MG63 (cell line): Measurements from ENCODE around the gene DCLK3. TPM values are rescaled to one million over a fixed set of nuclear protein-coding genes. Genes with fewer than 3 reads are reported as not detected.
A peak's percentile ranks its signal among the peaks of the same experiment; 100 is the strongest.

Experiments
- DNase-seq: peaks from one replicate; pipeline ENCODE4 v3.0.0-alpha.2; 2020
- H3K27me3 ChIP-seq: fragments of 250-450 bp; sonication (Bioruptor Pico); 2 replicates; pipeline ENCODE4 v1.5.1; 2020; ENCODE audit warnings: mild to moderate bottlenecking, moderate library complexity
- H3K36me3 ChIP-seq: fragments of 250-450 bp; sonication (Bioruptor Pico); 2 replicates; pipeline ENCODE4 v1.5.1; 2020; ENCODE audit warnings: mild to moderate bottlenecking, moderate library complexity
- H3K4me3 ChIP-seq: fragments of 250-450 bp; sonication (Bioruptor Pico); 2 replicates; pipeline ENCODE4 v1.5.1; 2020; ENCODE audit warnings: mild to moderate bottlenecking, moderate library complexity
- H3K9me3 ChIP-seq: fragments of 250-450 bp; sonication (Bioruptor Pico); 2 replicates; pipeline ENCODE4 v1.5.1; 2020; ENCODE audit warnings: mild to moderate bottlenecking, moderate library complexity
- total RNA-seq: library from RNA; depleted of rRNA; stranded (reverse); fragments of >200 nt; shearing (Covaris generic); gene quantifications from 2 replicates; pipeline ENCODE4 v1.2.3, GENCODE V29; 2014; ENCODE audit warnings: low replicate concordance

Gene DCLK3
- total RNA-seq, 1 experiment from 2014 or later = not detected

DNA sequence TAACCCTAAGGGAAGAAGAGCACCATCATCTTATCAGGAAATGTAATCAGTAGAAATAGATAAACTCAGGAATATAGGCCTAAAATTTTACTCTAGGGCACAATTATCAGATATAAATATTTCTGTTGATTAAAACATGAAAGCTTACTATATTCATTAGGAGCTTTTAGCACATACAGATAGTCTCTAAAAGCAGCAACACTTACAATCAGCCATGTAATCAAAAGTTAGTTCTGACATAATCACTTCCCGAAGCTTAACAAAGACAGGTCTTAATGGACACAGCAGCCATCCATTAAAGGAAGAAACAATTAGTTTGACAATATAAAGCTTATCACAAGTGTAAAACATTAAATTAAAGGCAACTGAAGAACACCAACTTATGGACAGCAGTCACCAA is 30.6 kb downstream of the DCLK3 start:
- DNase-seq = no peak
- no peaks in the 10 kb centered on the region for H3K36me3 ChIP-seq
- no peaks in the 10 kb centered on the region for H3K9me3 ChIP-seq
- no peak overlapping the region for H3K4me3 ChIP-seq
- no peaks in the 10 kb centered on the region for H3K27me3 ChIP-seq

DNA sequence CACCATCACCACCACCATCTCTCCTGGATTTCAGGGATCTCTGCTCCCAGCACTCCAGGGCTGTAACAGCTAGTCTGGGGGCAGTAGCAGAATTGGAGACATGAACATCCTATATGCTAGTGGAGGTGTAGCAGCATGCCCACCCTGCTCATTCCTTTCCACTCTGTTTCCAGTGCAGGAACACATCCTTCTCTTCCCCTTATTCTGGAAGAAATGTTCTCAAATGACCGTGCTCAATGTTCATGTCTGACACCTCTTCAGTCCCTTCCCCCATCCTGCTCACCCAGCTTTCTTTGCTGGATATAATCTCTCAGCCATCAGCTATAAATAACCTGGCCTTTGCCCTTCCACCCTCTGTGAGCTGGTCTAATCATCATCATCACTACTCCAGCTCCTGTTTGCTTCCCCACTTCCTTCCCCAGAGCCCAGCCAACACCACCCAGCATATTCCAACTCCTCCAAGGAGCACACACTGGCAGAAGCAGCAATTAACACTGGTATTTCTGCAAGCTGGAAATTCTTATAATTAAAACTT is 31.1 kb downstream of the DCLK3 start:
- DNase-seq = no peak
- no peaks in the 10 kb centered on the region for H3K9me3 ChIP-seq
- H3K36me3 ChIP-seq = no peaks in the 10 kb centered on the region
- no peak overlapping the region for H3K4me3 ChIP-seq
- no peaks in the 10 kb centered on the region for H3K27me3 ChIP-seq

DNA sequence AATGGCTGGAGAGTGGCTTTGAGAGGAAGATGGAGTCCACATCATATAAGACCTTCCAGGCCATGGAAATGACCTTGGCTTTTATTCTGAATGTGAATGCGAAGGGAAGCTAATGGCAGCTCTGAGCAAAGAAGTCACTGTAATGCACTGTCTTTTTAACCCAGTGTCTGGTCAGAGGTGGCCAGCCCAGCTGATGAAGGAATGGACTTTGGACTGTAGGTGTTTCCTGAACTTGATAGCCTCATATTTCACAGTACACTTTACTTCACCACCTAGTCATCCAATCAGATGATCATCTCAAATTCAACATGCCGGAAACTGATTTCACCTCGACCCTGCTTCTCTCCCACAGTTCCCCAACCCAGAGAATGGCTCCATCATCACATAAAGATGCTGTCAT is 33.4 kb downstream of the DCLK3 start:
- Histone ChIP-seq H3K9me3 (no peaks in the 10 kb centered on the region), H3K4me3 (no peak overlapping the region), H3K36me3 (no peaks in the 10 kb centered on the region), H3K27me3 (no peaks in the 10 kb centered on the region)
- DNase-seq = no peak

DNA sequence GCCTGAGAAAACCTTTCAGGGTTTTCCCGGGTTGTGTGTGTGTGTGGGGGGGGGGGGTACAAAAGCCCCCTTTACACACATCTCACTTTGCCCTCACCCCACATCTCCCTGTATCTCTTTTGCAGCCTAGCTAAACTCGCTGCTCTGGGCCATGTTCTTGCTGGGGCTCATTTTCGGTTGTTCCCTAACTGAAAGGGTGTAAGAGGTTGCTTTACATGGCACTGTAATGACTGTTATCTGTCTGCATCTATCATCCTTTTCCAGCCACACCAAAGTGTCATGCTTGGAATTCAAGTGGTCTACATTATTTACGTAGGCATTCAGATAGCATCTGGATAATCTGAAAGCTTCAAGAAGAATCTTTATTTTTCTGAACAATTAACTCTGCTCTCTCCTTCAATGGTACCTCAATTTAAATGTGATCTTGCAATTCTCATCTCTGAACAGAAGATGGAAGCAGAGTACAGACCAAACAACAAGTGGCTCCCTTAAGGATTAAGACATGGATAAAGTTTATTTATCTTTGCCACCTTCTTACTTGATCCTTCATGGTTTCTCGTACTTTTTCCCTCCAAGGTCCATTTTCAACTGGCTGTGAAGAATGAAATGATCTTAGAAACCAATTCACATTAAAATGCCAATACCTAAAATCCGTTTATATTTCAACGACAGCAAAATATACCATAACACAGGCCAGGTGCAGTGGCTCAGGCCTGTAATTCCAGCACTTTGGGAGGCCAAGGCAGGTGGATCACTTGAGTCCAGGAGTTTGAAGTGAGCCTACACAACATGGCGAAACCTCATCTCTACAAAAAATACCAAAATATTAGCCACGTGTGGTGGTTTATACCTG is 34.9 kb downstream of the DCLK3 start:
- Histone ChIP-seq H3K27me3 (no peaks in the 10 kb centered on the region), H3K4me3 (no peak overlapping the region), H3K36me3 (no peaks in the 10 kb centered on the region), H3K9me3 (no peaks in the 10 kb centered on the region)
- no peak for DNase-seq

DNA sequence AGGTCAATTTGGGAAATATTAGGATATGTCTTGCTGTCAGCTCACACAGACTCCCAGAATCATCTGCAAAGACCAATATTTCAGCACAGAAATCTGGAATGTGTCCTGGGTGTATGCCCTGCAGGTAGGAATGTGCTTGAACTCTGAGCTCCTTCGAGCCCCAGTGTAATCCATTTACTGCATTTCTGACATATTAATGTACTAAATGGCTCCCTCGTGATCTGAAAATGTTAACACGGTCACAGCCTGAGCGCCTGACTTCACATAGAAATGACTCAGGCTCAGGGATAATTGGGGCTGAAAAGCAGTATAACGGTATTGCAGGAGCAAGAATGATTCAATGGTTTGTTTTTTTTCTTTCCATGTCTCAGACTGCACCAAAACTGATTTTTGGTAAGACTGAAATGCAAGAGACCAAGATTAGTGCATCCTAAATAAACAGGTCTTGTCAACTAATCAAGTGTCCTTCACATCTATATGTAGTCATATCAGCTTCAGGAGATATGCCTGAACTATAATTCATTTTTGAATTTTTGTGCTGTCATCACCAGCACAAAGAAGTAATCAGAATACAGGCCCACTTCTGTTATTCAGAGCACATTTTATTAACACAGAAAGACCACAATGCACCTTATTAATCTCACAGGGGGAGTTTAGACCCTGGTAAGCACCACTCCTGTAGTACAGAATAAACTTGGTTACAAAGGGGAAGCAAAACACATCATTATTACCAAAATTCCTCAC is 49.8 kb downstream of the DCLK3 start:
- no peaks in the 10 kb centered on the region for H3K36me3 ChIP-seq
- no peak overlapping the region for H3K4me3 ChIP-seq
- H3K27me3 ChIP-seq = no peaks in the 10 kb centered on the region
- no peaks in the 10 kb centered on the region for H3K9me3 ChIP-seq
- no peak for DNase-seq

DNA sequence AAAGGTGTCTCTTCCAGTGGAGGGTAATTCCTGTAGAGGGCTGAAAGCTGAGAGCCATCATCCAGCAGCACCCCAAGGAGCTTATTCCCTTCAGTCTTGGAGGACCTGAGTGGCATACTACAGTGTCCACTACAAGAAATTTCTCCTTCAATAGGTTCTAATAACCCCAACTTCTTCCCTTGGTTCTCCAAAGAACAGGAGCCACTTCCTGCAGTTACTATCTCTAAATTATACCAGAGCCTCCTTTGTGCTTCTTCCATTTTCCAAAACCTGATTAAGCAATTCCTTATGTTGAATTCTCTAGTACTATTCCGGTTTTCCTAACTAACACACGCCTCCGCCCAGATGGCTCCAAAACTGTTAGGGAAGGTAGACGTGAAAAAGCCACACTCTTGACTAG is 50.4 kb downstream of the DCLK3 start:
- Histone ChIP-seq H3K36me3 (no peaks in the 10 kb centered on the region), H3K4me3 (no peak overlapping the region), H3K27me3 (no peaks in the 10 kb centered on the region), H3K9me3 (no peaks in the 10 kb centered on the region)
- DNase-seq = no peak

DNA sequence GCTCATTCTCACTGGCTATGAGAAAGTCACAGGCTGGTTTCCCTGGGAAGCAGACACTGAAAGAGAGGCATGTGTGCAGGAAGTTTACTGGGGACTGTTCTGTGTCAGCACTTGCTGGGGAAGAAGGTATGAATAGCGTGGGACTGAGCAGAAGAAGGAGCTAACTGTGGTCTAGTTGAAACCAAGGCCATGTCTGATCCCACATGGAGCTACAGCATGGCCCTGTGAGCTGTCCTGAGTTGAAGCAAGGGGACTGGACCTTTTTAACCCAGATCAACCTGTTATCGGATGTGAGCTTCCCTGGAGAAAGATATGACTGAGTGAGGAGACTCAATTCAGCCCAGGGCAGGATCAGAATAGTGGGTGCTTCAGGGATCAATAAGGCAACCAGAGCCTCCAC is 53.7 kb downstream of the DCLK3 start:
- Histone ChIP-seq H3K36me3 (no peaks in the 10 kb centered on the region), H3K27me3 (no peaks in the 10 kb centered on the region), H3K4me3 (no peak overlapping the region), H3K9me3 (no peaks in the 10 kb centered on the region)
- DNase-seq = no peak

DNA sequence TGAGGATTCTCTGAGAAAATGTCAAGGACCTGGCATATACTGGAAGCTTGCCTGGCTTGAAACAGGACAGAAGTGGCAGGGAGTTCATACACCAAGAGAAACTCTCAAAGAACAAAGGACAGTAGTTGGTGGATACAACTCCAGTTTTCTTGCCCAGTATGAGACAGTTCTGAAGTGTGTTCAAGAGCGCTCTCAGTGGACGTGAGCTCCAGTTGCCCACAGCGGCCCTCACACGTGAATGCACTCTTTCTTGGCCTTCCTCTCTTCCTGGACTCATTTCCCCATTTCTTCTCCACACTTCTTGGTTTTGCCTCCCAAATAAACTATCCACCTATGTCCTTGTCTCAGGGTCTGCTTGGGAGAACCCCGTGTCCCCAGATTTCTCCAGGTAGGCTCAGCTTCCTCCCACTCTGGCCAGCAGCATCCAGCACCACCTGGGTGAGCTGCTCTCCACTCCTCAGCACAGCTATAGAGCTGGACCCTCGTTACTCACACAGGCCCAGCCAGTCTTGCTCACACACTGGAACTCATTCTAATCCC is 54.5 kb downstream of the DCLK3 start:
- Histone ChIP-seq H3K27me3 (no peaks in the 10 kb centered on the region), H3K9me3 (no peaks in the 10 kb centered on the region), H3K4me3 (no peak overlapping the region), H3K36me3 (no peaks in the 10 kb centered on the region)
- no peak for DNase-seq

DNA sequence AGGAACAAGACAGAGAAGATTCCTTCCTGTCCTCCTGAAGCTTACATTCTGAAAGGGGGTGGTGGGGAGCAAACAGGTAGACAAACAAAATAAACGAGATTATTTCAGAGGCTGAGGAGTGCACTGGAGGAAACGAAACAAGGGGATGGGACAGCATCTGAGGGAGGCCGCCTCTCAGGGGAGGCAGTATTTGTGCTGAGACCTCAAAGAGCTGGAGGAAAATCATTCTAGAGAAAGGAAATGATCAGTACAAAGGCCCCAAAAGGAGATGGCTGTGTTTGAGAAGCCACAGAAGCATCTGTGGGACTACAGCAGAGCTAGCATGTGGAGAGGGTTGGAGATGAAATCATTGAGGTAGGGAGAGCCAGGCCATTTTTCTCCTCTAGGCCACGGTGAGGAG is 55.1 kb downstream of the DCLK3 start:
- no peak for DNase-seq
- Histone ChIP-seq H3K27me3 (no peaks in the 10 kb centered on the region), H3K4me3 (no peak overlapping the region), H3K36me3 (no peaks in the 10 kb centered on the region), H3K9me3 (no peaks in the 10 kb centered on the region)

DNA sequence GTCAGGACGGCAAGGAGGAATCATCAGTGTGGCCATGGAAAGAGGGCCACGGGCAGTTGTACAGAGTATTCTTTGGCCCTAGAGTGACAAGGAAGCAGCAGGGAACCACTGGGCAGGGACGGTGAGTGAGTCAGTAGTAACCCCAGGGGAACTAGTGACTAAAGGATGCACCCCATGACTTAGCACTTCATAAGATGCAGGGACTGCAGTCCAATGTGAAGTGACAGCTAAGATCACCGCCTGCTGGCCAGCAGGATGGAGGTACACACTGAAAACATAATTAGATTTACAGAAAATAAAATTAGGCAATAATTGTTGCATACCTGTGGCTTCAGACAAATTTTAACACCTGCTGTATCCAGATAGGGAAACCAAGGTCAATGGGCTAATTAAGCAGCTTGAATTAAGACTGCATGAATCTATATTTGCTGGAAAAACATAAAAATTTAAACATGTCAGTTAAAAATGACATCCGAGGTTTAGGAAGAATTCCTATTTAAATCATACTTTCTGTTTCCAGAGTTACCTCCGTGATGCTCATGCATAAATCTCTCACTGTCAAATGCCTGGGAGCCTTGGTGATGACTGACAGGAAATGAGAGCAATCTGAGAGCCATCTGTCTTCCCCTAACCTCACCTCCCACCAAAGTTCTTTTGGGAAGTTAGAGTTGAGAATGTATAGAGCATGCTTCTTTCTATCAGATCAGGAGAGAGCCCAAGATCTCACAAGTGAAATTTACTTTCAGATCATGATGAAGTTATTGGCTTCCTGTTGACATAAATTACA is 56.5 kb downstream of the DCLK3 start:
- DNase-seq = peak; percentile 48
- H3K9me3 ChIP-seq = no peaks in the 10 kb centered on the region
- no peak overlapping the region for H3K4me3 ChIP-seq
- H3K36me3 ChIP-seq = no peaks in the 10 kb centered on the region
- H3K27me3 ChIP-seq = no peaks in the 10 kb centered on the region

DNA sequence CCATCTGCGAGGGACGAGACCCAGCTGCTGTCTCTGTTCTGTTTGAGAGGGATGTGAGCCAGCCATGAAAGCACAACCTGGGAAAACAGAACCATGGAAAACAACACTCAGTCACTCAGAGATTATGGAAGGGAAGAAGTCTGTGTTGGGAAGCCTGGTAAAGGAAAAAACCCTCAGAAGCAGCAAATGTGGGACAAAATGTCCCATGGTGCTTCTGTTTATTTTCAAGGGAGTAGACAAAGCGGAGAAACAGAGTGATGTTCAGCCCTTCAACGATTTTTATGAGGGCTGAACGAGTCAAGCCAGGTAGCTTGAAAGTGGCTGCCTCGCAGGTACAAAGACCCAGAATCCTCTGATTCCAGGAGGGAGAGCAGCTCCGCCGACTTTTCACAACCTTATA is 59.3 kb downstream of the DCLK3 start:
- Histone ChIP-seq H3K27me3 (no peaks in the 10 kb centered on the region), H3K36me3 (no peaks in the 10 kb centered on the region), H3K9me3 (no peaks in the 10 kb centered on the region), H3K4me3 (no peak overlapping the region)
- no peak for DNase-seq

DNA sequence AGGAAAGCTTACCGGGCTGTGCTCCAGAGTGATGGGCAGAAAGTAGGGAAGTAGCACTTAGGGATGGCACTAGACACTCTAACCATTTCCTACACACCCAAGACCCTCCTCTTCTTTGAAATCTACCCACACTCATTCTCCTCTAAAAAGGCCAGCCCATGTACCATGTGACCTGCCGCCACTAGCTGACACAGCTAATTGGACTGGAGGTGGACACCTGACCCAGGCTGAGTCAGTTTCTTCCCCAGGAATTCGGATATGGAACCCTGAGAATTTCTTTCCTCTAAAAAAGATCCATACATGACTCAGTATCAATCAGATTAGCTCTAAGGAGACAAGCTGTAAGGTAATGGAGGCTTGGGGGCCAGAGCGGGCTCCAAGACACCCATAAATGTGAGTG is 60.1 kb downstream of the DCLK3 start:
- Histone ChIP-seq H3K27me3 (no peaks in the 10 kb centered on the region), H3K9me3 (no peaks in the 10 kb centered on the region), H3K36me3 (no peaks in the 10 kb centered on the region), H3K4me3 (no peak overlapping the region)
- no peak for DNase-seq

DNA sequence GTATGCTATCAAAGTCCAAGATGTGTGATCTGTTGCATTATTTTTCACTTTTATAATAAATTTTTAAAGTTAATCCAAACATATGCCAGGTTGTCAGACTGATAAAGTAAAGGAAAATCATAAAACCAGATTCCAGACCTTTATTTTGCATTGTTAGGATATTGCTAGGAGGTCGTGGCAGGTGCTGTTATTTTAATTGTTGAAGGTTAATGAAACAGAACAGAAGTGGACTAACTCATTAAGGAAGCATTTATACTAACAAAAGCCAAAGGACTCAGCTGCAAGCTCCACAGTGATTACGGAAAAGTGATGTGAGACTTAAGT is 63.1 kb downstream of the DCLK3 start:
- no peaks in the 10 kb centered on the region for H3K27me3 ChIP-seq

DNA sequence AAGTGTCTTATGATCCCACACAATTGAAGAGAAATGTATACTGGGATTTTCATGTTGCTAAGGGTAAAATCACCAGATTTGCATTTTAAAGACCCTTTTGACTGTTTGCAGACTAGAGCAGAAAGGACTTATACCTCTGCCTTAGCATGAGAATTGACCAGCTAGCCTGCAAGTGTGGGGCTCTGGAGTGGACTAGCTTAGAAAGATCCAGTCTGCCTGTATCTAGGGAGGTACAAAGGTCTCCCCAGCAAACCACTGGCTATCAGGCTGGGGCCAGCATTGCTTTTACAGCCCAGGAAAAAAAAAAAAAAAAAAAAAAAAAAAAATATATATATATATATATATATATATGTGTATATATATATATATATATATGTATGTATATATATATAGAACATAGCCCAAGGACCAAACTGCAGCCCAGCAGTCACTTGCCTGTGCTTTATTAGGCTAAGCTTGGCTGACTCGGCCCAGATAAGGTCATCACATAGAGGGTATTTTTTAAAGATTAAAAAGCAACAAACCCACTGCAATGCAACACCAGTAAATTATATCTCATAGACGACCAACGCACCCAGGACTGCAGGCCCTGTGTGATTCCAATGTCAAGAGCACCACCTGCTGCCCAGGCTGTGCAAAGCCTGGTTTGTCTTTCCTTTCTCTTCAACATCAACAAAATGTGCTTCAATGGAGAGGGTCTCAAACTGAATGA is 63.7 kb downstream of the DCLK3 start:
- Histone ChIP-seq H3K36me3 (no peaks in the 10 kb centered on the region), H3K27me3 (no peaks in the 10 kb centered on the region), H3K4me3 (no peak overlapping the region), H3K9me3 (no peaks in the 10 kb centered on the region)
- peak; percentile 59 for DNase-seq

More for the DNA sequence above, 63.1 kb downstream of the DCLK3 start:
- Histone ChIP-seq H3K9me3 (no peaks in the 10 kb centered on the region), H3K4me3 (no peak overlapping the region), H3K36me3 (no peaks in the 10 kb centered on the region)
- no peak for DNase-seq

DNA sequence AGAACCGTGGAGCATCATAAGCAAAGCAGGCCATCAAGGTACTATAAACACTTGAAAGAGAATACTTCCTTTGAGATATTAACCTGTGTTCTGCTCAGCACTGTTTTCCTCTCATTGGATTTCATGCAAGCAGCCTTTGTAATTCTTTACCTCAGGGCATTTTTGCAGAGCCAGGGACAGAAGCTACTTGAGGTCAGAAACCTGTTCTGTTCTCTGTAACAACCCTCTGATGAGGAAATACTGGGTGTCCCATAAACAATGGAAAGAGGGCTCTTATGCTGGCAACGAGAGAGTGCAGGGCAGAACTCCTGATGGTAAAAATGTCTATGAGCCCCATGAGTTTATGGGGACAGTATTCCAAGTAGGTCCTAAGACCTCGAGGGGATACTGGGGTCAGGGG is 66.0 kb downstream of the DCLK3 start:
- no peaks in the 10 kb centered on the region for H3K36me3 ChIP-seq
- H3K9me3 ChIP-seq = no peaks in the 10 kb centered on the region
- H3K4me3 ChIP-seq = no peak overlapping the region
- no peak for DNase-seq
- H3K27me3 ChIP-seq = no peaks in the 10 kb centered on the region

DNA sequence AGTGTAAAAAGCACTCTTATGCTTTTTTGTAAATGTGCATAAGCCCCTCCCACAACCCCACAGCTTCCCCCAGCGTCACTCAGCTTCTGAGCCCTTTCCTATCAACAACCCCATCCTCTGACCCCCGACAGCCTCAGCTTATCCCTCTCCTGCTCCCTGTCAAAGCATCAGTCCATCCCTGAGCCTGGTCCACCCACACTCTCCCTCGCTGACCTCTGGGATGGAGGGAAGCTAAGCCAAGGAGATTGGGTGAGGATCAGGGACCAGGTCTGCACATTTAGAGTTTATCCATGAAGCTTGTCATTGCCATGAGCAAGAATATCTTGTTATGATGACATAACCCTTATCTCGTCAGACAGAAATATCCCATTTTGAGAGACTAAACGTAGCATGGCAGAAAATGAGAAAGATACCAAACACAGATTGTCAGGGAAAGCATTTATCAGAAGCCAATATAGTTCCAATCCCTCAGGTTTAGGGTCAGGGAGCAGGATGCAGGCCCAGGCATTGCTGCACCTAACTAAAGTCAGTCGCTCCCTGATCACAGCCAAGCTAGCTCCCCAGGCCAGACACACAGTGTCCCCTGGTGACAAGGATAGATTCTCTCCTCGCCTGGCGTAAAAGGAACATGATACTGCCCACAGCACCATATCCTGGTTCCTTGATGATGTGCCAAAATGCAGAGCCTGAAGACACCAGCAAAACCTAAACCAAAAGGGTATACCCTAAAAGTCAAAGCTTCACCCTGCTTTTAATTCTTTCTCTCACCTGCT is 66.9 kb downstream of the DCLK3 start:
- H3K36me3 ChIP-seq = no peaks in the 10 kb centered on the region
- no peaks in the 10 kb centered on the region for H3K9me3 ChIP-seq
- no peak overlapping the region for H3K4me3 ChIP-seq

More for the DNA sequence above, 66.9 kb downstream of the DCLK3 start:
- DNase-seq = no peak
- no peaks in the 10 kb centered on the region for H3K27me3 ChIP-seq
